H9 (cell line): ENCODE measurements around the gene ANKRD62. TPM values are rescaled to one million over a fixed set of nuclear protein-coding genes. Genes with fewer than 3 reads are reported as not detected.

Source experiments
- DNase-seq: peaks from one replicate; pipeline ENCODE4 v3.0.0-alpha.2; 2017
- H2AFZ ChIP-seq: one replicate; pipeline ENCODE4 v1.6.1; 2013; ENCODE audit warnings: mild to moderate bottlenecking, low read length, control low read depth, moderate library complexity
- H2AK5ac ChIP-seq: 2 replicates; pipeline ENCODE4 v1.6.1; 2013; ENCODE audit warnings: low read length, control low read depth, mixed read lengths; ENCODE audit not compliant: insufficient read length
- H2BK120ac ChIP-seq: one replicate; pipeline ENCODE4 v1.6.1; 2013; ENCODE audit warnings: low read depth, mild to moderate bottlenecking, low read length, control low read depth, inconsistent platforms; ENCODE audit not compliant: poor library complexity, severe bottlenecking
- H2BK12ac ChIP-seq: 2 replicates; pipeline ENCODE4 v1.6.1; 2013; ENCODE audit warnings: low read length, control low read depth, mixed read lengths, low read depth; ENCODE audit not compliant: insufficient read length
- H2BK15ac ChIP-seq: 2 replicates; pipeline ENCODE4 v1.6.1; 2013; ENCODE audit warnings: low read depth, low read length, control low read depth
- H2BK20ac ChIP-seq: one replicate; pipeline ENCODE4 v1.6.1; 2013; ENCODE audit warnings: low read depth, mild to moderate bottlenecking, low read length, control low read depth, inconsistent platforms; ENCODE audit not compliant: poor library complexity, severe bottlenecking
- H2BK5ac ChIP-seq: 2 replicates; pipeline ENCODE4 v1.6.1; 2013; ENCODE audit warnings: low read length, control low read depth, mixed read lengths; ENCODE audit not compliant: insufficient read length
- H3K14ac ChIP-seq: 2 replicates; pipeline ENCODE4 v1.6.1; 2013; ENCODE audit warnings: low read length, control low read depth; ENCODE audit not compliant: insufficient read depth
- H3K18ac ChIP-seq: 2 replicates; pipeline ENCODE4 v1.6.1; 2013; ENCODE audit warnings: low read depth, mild to moderate bottlenecking, mixed read lengths, low read length, control low read depth; ENCODE audit not compliant: insufficient read length
- H3K23ac ChIP-seq: 2 replicates; pipeline ENCODE4 v1.6.1; 2013; ENCODE audit warnings: low read length, control low read depth, mixed read lengths, low read depth; ENCODE audit not compliant: insufficient read length
- H3K23me2 ChIP-seq: 2 replicates; pipeline ENCODE4 v1.6.1; 2013; ENCODE audit warnings: low read depth, mild to moderate bottlenecking, mixed read lengths, low read length, control low read depth; ENCODE audit not compliant: insufficient read length, poor library complexity, severe bottlenecking
- H3K27ac ChIP-seq: 2 replicates; pipeline ENCODE4 v1.5.1; 2013; ENCODE audit warnings: low read length, control low read depth, mixed read lengths, low read depth; ENCODE audit not compliant: insufficient read length
- H3K27me3 ChIP-seq: 2 replicates; pipeline ENCODE4 v1.6.1; 2013; ENCODE audit warnings: low read length, control low read depth, inconsistent platforms; ENCODE audit not compliant: insufficient read depth
- H3K4ac ChIP-seq: 2 replicates; pipeline ENCODE4 v1.6.1; 2013; ENCODE audit warnings: low read depth, mild to moderate bottlenecking, control low read depth, inconsistent platforms, low read length, moderate library complexity
- H3K4me1 ChIP-seq: 2 replicates; pipeline ENCODE4 v1.6.1; 2013; ENCODE audit warnings: low read length, control low read depth, inconsistent platforms; ENCODE audit not compliant: insufficient read depth
- H3K4me2 ChIP-seq: 2 replicates; pipeline ENCODE4 v1.6.1; 2013; ENCODE audit warnings: low read length, control low read depth, mixed read lengths; ENCODE audit not compliant: insufficient read length, insufficient read depth
- H3K56ac ChIP-seq: 2 replicates; pipeline ENCODE4 v1.6.1; 2013; ENCODE audit warnings: low read depth, mild to moderate bottlenecking, mixed read lengths, low read length, control low read depth; ENCODE audit not compliant: insufficient read length
- H3K79me1 ChIP-seq: 2 replicates; pipeline ENCODE4 v1.6.1; 2013; ENCODE audit warnings: low read depth, mild to moderate bottlenecking, moderate library complexity, low read length, control low read depth, inconsistent platforms; ENCODE audit not compliant: insufficient read depth, poor library complexity, severe bottlenecking
- H3K79me2 ChIP-seq: 2 replicates; pipeline ENCODE4 v1.6.1; 2013; ENCODE audit warnings: low read length, control low read depth, inconsistent platforms; ENCODE audit not compliant: insufficient read depth
- H3K9ac ChIP-seq: 2 replicates; pipeline ENCODE4 v1.6.1; 2013; ENCODE audit warnings: low read length, control low read depth, mixed read lengths; ENCODE audit not compliant: insufficient read length; ENCODE audit errors: extremely low read depth
- H3K9me3 ChIP-seq: one replicate; pipeline ENCODE4 v1.6.1; 2013; ENCODE audit warnings: low read depth, low read length, inconsistent platforms; ENCODE audit not compliant: control insufficient read depth
- H3T11ph ChIP-seq: one replicate; pipeline ENCODE4 v1.6.1; 2013; ENCODE audit warnings: mild to moderate bottlenecking, low read length, control low read depth, inconsistent platforms
- H4K20me1 ChIP-seq: one replicate; pipeline ENCODE4 v1.6.1; 2013; ENCODE audit not compliant: control insufficient read depth, insufficient read length, insufficient read depth
- H4K5ac ChIP-seq: 2 replicates; pipeline ENCODE4 v1.6.1; 2013; ENCODE audit warnings: low read depth, mild to moderate bottlenecking, mixed read lengths, low read length, control low read depth; ENCODE audit not compliant: insufficient read length
- H4K8ac ChIP-seq: replicated peaks from 2 replicates; pipeline ENCODE4 v1.6.1; 2013; ENCODE audit warnings: low read length, control low read depth, mixed read lengths, low read depth; ENCODE audit not compliant: insufficient read length
- H4K91ac ChIP-seq: 2 replicates; pipeline ENCODE4 v1.6.1; 2013; ENCODE audit warnings: low read depth, mild to moderate bottlenecking, moderate library complexity, mixed read lengths, low read length, control low read depth; ENCODE audit not compliant: insufficient read length
- H3K27ac Mint-ChIP-seq, 3 experiments: 2 replicates in 2 of 3; 3 replicates in 1 of 3; pipeline ENCODE4 v1.8.0; 2020 to 2021; ENCODE audit warnings: mixed read lengths in 3 of 3, mild to moderate bottlenecking in 1 of 3, moderate library complexity in 1 of 3
- H3K27me3 Mint-ChIP-seq: 2 replicates; pipeline ENCODE4 v1.8.0; 2021; ENCODE audit warnings: low read depth, mild to moderate bottlenecking, moderate library complexity, mixed read lengths
- H3K36me3 Mint-ChIP-seq, 3 experiments: 2 replicates in 2 of 3; 3 replicates in 1 of 3; pipeline ENCODE4 v1.8.0; 2020 to 2021; ENCODE audit warnings: low read depth in 3 of 3, mixed read lengths in 3 of 3; ENCODE audit not compliant: insufficient read depth in 1 of 3
- H3K4me1 Mint-ChIP-seq, 2 experiments: 2 replicates each; pipeline ENCODE4 v1.8.0; 2020; ENCODE audit warnings: mixed read lengths in 2 of 2
- H3K4me3 Mint-ChIP-seq, 2 experiments: 2 replicates in 1 of 2; 3 replicates in 1 of 2; pipeline ENCODE4 v1.8.0; 2020 to 2021; ENCODE audit warnings: mild to moderate bottlenecking in 2 of 2, mixed read lengths in 2 of 2, moderate library complexity in 1 of 2
- H3K9me3 Mint-ChIP-seq, 2 experiments: 2 replicates in 1 of 2; 3 replicates in 1 of 2; pipeline ENCODE4 v1.8.0; 2020; ENCODE audit warnings: mild to moderate bottlenecking in 2 of 2, mixed read lengths in 2 of 2, moderate library complexity in 1 of 2
- CTCF ChIP-seq: fragments of 200-600 bp; sonication (generic); conservative IDR thresholded peaks from 3 replicates; pipeline ENCODE4 v1.8.0; 2021; ENCODE audit warnings: antibody characterized with exemption, mild to moderate bottlenecking
- WGBS: extraction: QIAGEN DNeasy Blood & Tissue Kit; methylation state at CpG from one replicate; pipeline ENCODE4 v1.1.7; 2013; ENCODE audit warnings: missing lambda C conversion rate, low lambda C conversion rate, mixed read lengths; ENCODE audit not compliant: insufficient read length; ENCODE audit errors: extremely low coverage; 5-methylcytosine and 5-hydroxymethylcytosine counted together
- total RNA-seq: library from RNA; stranded (reverse); gene quantifications from 2 replicates; pipeline ENCODE4 v1.2.1, GENCODE V29; 2021

ANKRD62 gene
- total RNA-seq, 1 experiment from 2014 or later, result not detected

- TF ChIP-seq CTCF, result no peak
- no peaks in the 10 kb centered on the region for H3K36me3 Mint-ChIP-seq
These were observed 29.4 kb upstream of the ANKRD62 start for GRCh38 chr18:12064086-12064763.

More at GRCh38 chr18:12064086-12064763, 29.4 kb upstream of the ANKRD62 start:
- H2AK5ac ChIP-seq, result no peak overlapping the region
- no peaks in the 10 kb centered on the region for H3K9me3 ChIP-seq
- no peak for DNase-seq
- no peak overlapping the region for H4K5ac ChIP-seq
- peaks cover 2% of the 10 kb centered on the region for H3K27me3 Mint-ChIP-seq
- H3K27ac Mint-ChIP-seq, result 0 out of 7 replicates have a peak overlapping the region, but pooled peaks of 1 of the 3 experiments have one; percentile 48
- no peak overlapping the region for H2BK20ac ChIP-seq
- no peak overlapping the region for H3T11ph ChIP-seq
- no peak overlapping the region for H2BK120ac ChIP-seq
- H3K23ac ChIP-seq, result no peak overlapping the region
- no CpG with 5 or more reads among the region's 7 CpGs for WGBS
- H3K4me3 Mint-ChIP-seq, result no peak overlapping the region
- H4K20me1 ChIP-seq, result no peaks in the 10 kb centered on the region
- H3K9me3 Mint-ChIP-seq, result no peaks in the 10 kb centered on the region; a peak in 1 of 5 replicates
- no peaks in the 10 kb centered on the region for H3K79me1 ChIP-seq
- no peak overlapping the region for H3K9ac ChIP-seq
- no peak overlapping the region for H4K91ac ChIP-seq
- no peak overlapping the region for H2BK15ac ChIP-seq
- no peak overlapping the region for H3K56ac ChIP-seq
- no peaks in the 10 kb centered on the region for H3K4me1 ChIP-seq
- no peak overlapping the region for H3K18ac ChIP-seq
- no peak overlapping the region for H2BK12ac ChIP-seq
- no peaks in the 10 kb centered on the region for H3K23me2 ChIP-seq
- H4K8ac ChIP-seq, result no peak overlapping the region
- no peaks in the 10 kb centered on the region for H3K79me2 ChIP-seq
- no peaks in the 10 kb centered on the region for H3K27me3 ChIP-seq
- H2BK5ac ChIP-seq, result no peak overlapping the region
- no peaks in the 10 kb centered on the region for H3K4me1 Mint-ChIP-seq
- H3K27ac ChIP-seq, result no peak overlapping the region
- no peak overlapping the region for H2AFZ ChIP-seq
- H3K4ac ChIP-seq, result no peak overlapping the region
- no peak overlapping the region for H3K14ac ChIP-seq
- H3K4me2 ChIP-seq, result no peak overlapping the region
